ENCODE results near the gene MYO5C.

MYO5C gene

DNA sequence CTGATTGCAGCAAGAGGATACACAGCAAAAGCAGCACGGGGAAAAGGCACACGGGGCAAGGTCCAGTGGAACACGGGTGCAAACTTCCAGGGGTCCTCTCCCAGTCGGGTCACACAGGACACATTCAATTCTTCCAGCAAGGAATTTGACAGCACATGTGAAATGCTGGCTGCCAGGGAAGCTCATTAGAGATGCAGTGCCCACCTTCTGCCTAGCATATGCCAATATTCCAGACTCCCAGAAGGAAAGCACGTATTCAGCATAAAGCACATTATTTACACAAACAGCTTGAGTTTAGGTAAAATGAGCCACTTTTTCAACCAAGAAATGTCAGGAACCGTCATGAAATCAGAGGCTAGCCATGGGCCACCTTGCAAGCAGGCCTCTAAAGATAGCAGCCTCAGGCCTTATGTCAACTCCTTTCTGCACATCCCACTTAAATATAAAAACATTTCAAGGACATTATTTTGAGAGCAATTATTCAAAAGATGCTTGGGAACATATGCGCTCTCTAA lies 19.3 kb downstream of the MYO5C start:
- DNase-seq: no peak

DNA sequence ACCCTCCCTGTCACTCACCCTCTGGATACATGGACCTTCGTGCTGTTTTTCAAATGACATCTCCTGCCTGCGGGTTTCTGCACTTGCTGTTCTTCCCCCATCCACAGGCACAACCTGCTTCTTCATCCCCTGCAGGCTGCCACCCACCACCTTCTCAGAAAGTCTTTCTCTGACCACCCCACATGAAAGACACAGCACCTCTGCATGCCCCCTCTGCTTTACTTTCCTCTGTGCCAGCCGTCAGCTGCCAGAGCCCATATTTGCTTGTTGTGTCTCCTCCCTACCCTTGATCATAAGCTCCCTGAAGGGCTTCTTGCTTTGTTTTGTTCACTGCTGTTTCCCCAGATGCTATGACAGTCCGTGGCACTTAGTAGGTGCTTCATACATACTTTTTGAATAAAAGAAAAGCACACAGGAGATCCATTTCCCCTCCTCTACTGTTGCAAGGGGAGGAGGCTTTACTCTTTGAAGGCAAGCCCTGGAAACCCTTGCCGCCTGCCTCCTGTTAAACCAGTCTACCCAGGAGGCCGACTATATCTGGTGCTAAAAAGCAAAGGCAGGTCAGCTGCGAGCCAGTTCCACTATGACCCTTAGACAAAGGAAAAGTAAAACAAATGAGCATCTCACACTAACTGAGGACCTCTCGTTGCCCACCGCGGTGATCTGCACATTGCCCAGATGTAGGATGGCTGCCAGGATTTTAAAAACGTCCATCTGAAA lies 31.9 kb downstream of the MYO5C start:
- DNase-seq: no peak

DNA sequence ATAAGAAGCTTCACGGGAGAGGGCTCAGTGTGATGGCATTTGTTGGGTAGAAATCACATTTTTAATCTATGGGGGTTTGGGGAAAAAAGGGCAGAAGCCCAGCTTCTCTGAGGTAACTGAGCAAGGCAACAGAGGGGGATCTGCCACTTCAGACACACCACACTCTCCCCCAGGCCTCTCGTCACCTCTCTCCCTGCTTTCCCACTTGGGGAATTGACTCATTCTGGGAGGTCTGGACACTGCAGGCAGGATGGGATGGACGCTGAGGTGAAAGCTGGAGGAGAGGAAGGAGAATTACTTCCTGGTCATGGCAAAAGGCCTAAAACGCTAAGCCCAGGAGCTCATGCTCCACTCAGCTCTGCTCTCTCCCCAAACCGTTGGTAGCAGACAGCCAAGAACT lies 33.2 kb downstream of the MYO5C start:
- peak in 1 of 2 experiments; percentile 16 for DNase-seq

DNA sequence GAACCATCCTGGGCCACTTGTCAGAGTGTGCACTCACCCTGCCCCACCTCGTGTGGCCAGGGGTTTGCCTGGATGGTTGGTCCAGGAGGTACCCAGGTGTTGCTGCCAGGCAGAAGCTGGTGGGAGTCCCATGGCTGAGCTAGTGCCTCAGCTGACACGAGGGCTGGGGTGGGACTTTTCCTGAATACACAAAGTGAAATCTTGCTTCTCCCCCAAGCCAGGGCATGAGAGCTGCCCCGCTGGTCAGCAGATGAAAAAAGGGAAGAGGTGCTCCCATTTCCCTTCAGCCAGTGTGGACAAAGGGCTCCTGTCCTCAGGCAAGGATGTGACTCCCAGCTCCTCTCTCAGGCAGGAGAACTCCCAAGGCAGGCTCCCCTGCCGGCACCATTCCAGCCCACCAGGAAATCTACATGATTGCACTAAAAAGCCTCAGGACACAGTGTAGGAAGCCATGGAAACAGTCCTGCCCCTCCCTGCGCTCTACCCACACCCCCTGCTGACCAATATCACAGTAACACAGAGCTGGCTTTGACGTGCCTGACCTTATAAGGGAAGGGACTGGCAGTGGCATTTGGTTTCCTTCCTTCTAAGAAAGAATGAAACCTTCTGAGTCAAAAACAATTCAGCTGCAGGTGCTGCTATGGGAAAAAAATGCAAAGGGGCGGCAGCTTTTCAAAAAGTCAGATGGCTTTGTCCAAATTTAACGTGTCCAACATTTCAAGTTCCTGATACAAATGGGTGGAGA lies 33.9 kb downstream of the MYO5C start:
- DNase-seq: peak; percentile 70 to 78

DNA sequence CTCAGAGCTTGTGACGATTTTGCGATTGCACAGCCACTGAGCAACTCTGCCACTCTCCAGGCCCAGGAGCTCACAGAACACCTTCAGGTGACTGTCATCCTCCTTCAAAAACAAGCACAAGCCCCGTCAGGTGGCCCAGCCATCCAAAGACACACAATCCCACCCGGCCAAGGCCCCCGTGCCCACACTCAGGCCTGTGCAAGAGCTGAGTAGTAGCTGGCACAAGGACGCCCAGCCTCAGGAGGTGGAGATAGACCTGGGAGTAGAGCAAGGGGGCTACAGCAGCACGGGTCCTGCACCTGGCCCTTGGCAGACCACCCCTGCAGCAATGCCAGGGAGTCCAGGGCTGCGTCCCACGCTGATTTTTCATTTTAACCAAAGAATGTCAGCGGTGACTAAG lies 34.6 kb downstream of the MYO5C start:
- DNase-seq: no peak

DNA sequence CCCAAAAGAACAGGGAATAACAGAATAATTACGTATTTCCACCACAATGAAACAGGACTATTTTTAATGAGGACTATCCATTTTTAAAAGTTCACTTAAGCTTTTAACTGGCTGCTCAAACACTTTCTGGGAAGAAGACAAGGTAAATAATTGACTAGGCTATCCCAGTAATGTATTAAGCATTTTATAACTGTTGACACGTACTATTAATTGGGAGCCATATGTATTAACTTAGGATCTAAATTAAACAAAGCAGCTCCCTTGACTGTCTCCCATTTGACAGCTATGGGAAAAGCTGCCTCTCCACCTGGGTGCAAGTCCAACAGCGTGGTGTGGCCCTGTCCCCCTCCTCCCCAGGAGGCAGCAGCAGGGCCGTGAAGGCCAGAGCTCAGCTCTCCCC lies 36.1 kb downstream of the MYO5C start:
- no peak for DNase-seq

DNA sequence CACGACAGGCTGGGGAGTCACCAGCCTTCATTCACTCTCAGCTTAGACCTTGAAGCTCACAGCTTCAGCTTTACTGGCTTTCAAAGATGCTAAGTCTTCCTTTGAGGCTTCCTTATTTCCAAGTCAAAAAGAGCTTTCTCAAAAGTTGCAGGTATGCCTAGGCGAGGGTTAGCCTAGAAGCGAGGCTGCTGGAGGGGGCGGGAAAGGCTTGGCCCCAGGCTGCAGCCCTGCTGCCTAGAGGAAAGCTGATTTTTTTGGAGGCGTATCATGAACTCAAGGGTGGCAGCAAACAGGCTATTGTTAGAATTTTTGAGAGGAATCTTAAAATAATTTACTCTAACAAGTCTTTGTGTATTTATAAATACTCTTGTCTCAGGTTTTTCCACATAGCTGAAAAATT lies 37.1 kb downstream of the MYO5C start:
- no peak for DNase-seq

DNA sequence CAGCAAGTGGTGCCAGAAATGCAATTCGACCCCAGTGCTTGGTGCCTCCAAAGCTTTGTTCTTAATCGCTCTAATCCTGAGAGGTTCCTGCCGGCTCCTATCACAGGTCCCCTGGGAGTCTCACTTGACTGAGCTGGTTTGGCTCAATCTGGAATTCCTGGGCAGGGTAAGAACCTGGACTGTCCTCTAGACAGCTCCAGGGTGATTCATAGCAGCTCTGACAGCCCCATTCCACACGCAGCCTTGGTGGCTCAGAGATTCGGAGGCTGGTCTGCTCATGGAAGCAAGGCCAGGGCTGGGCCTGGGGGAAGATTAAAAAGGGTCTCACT lies 37.9 kb downstream of the MYO5C start:
- no peak for DNase-seq

DNA sequence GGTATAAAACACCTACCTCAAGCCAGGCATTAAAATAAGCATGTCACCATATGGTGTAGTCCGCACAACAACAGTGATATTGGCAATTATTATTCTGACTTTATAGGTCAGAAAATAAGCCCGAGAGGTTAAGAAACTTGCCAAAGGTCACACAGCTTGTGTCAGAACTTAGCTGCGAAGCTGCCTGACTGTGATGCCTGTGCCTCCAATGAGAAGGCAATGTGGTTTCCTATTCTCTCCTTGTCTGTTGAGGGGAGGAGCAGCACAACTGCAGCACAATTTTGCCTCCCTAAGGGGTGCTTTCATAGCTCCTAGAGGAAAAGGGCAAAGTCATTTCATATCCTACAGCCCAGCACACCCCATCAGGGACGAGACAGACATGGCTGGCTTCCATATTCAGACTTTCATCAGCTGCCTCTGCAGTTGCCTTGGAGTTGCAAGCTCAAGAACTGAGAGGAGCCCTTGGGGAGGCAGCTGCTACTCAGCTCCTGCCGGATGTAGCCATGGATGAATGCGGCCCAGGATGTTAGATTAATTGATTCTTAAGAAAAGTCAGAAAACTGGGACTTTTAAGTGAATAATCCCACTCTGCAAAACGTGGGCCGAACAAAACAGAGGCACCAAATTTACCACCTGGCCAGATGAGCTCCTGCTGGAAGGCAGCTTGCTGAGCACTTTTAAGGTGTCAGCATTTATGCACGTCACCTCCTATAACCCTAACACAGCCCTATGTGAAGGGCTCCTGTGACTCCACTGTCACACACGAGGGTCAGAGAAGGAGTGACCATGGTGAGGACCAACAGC lies 38.5 kb downstream of the MYO5C start:
- DNase-seq: no peak

DNA sequence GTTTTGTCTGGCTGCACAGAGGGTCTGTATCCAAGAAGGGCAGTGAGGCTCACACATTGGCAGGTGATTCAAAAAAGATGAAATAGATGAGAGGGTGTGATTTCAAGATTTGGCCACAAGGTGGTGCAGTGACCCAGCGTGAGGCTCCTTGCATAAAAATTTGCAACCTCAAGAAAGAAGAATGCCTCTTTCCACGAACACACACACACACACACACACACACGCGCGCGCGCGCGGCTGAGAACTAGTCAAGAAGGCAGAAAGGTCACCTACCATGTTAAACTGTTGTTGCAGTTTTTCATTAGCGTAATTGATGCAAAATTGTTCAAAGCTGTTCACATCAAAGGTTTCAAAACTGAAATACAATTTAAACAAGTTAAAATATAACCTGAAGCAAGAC lies 39.2 kb downstream of the MYO5C start:
- DNase-seq: peak; percentile 67 to 80

DNA sequence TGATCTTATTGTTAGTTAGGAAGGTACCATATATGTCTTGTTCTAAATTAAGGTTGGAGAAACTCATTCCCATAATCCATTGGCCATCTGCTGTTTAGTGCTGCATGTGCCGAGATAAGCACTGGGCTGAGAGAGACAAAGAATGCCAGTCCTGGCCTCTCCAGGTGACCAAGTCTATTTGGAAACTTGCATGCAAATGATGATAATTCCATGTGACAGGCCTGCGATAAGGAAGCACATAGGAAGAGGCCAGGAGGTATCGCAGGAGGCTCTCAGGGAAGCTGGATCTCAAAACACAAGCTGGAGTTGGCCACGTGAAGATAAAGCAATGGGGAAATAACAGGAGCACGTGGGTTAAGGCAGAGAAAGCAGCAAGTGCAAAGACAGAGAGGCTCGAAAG lies 39.7 kb downstream of the MYO5C start:
- DNase-seq: no peak

DNA sequence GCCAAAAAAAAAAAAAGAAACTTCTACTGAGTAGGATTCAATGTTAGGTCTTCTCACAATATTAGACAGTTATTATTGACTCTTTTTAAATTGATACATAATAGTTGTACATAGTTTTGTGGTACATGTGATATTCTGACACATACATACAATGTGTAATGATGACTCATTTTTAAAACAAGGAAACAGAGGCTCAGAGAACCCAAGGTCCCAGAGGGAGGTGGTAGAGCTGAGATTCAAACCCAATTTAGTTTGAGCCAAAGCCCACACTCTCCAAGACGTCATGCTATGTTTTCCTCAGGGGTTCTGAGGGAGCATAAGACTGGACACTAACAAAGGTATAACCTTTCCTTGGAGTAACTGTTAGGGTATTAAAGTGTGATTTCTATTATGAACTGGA lies 40.6 kb downstream of the MYO5C start:
- no peak for DNase-seq

DNA sequence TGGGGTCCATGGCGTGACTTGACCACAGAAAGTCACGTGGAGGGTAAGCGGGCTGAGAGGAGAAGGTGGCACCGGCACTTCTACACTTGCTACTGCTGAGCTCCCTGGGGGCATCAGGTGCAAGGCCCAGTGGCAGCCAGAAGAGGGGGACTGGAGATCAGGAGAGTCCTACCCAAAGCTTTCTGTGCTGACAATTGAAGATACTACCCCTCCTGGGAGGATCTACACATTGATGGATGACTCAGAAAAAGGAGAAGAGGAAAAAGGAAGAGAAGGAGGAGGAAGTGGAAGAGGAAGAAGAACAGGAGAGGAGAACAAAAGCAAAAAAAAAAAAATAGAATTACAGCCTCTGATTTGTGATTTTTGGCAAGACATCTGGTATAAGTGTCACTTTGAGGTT lies 41.2 kb downstream of the MYO5C start:
- no peak for DNase-seq

DNA sequence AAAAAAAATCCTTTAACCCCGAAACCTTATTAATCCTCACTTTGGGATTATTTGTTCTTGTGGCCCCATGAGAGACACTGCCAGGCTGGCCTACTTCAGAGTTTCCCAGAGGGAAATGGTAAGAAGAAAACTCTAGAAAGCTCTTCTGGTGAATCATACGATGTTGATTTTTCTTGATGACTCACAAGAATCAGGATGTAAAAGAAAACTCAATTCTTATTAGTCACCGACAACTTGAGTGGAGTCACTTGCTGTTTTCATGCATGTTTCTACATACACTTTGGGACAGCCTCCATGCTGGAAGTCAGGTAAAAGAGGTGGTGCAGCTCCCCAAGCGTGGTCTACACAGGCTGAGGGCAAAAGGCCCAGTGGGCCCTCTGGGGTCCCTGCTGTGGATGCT lies 42.8 kb downstream of the MYO5C start:
- DNase-seq: no peak

DNA sequence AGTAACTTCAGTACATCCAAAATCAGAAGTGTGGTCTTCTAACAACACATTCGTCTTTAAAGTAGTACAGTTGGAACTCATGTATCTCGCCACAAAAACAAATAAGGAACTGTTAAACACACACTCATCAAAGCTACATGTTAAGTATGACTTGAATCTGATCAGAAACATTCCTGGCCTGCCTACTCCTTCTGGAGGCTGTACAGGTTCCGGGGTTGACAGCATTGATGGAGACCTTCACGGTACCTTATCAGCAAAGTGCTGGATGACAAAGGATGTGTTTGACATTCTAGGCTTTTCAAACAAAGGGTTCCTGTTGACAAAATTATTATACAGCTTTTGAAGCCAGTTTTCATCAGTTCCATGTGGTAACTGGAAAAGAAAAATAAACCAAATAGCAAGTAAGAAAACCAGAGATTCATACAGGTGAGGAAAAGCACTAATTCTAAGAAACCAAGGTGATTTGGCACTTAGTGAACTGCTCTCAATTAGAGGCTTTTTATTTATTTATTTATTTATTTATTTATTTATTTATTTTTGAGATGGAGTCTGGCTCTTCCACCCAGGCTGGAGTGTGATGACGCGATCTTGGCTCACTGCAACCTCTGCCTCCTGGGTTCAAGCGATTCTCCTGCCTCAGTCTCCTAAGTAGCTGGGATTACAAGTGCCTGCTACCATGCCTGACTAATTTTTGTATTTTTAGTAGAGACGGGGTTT lies 44.3 kb downstream of the MYO5C start:
- no peak for DNase-seq

DNA sequence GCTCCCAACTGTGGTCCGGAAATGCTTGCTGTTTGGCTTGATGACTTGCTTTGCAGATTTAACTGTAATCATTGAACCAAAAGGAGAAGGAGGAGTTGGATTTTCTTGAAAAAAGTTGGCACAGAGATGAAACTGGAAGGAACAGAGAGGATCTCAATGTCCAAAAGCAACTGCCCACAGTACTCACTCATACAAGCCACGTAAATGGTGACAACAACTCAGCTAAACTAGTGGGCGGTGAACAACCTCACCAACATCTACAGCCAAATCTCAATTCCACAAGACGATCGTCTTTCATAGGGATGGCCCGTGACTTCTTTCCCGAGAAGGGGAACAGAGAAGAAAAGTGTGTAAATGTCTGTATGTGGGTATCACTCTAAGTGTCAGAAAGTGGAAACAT lies 48.1 kb downstream of the MYO5C start:
- DNase-seq: no peak

DNA sequence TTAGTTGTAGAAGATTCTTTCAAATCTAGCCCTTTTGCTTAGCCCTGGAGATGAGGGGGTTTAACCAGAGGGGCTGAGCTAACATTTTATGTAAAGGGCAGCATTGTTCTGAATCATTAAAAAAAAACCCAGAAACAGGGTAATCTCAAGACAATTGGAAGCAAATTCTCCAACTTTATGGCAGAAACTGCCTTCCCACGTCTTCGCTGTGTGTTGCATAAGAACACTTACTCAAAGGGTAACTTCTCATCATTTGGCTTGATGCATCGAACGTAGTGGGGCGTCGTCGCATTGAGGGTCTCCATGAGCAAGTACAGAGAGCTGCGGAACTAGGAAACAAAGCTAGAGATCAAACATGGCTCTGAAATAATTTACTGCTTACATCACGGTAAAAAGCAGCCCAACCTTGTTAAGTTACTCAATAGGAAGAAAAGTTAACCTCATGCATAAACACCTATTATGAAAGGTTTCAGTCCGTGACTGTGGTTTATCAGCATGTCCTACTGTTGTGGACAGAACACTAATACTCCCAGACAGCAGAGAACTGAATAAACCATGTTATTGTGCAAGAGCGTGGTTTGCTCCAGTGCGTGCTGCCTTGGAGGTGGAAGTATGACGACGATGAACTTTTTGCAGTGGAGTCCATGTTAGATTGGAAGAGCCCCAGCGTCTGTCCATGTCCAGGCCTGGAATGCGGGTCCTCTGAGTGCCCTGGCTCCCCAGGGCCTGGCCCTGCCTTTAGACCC lies 48.7 kb downstream of the MYO5C start:
- DNase-seq: no peak

DNA sequence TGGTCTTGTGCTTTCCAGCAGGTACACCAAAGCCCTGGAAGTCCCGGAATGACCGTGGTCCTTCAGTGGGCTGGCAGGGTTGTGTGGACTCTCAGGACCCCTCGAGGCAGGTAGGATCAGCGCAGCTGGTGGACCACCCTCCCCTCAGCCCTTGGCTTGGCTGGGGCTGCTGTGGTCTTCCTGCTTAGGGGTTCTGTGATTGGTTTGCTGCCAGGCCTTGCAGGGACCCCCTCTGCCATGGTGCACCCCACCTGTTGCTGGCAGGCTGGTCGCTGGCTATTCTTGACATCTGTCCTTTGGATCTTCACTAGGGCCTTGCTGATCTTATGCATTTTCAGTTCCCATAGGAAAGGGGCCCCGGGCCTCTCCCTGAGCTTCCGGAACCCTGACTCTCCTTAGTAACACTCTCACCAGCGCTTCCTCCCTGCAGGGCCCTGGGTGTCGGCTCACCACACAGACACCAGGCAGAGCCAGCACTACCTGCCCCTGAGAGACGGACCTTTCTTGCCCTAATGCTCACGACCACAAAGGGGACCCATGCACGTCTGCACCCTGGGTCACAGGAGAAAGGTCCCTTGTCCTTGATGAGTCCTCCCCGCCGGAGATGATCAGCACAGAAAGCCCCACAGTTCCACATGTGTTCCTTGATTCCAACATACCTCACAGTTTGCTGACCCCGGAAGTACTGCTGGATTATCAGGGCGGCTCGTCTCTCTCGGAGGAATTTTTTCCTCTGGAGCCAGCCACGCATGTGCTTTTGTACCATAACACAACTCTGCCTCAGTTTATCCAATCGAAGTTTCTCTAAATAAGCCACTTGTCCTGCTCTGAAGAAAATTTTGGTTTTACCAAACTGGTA lies 51.7 kb downstream of the MYO5C start:
- no peak for DNase-seq

DNA sequence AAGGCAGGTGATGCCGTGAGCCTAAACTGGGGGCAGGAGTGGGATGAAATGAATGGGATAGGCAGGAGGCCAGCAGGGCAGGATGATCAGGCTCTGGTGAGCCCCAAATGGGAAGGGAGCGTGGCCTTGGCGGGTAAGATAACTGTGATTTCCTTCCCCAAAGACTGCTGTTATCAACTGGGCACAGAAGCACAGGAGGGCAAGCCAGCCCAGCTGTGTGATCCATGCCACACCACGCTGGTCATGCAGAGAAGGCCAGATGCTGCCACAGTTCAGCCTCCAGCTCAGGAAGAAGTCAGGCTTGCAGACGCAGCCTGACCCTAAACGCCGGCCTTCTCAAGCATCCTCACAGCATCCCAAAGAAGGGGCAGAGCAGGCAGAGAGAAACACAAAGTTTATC lies 52.3 kb downstream of the MYO5C start:
- DNase-seq: no peak

DNA sequence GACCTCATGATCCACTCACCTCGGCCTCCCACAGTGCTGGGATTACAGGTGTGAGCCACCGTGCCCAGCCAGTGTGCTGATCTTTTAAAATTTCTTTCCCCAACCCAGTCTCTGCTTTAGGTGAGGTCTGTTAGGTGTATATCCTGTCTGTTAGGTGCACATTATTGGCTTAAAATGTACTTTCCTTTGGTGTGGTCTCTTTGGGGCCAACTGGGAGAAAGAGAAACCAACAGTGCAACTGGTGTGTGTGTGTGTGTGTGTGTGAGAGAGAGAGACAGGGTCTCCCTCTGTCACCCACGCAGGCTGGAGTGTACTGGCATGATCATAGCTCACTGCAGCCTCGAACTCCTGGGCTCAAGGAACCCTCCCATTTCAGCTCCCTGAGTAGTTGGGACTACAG lies 54.1 kb downstream of the MYO5C start:
- no peak for DNase-seq

DNA sequence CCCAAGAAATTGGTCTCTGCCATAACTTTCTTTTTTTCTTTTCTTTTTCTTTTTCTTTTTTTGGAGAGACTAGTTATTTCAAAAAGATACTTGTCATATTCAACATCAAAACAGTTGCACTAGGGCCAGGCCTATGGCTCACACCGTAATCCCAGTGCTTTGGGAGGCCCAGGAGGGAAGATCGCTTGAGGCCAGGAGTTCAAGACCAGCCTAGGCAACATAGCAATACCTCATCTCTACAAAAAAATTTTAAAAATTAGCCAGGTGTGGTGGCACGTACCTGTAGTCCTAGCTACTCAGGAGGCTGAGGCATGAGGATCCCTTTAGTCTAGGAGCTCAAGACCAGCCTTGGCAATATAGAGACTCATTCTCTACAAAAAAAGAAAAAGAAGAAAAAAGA lies 55.4 kb downstream of the MYO5C start:
- no peak for DNase-seq

All from activated CD4-positive, alpha-beta T cell treated with anti-CD3 and anti-CD28 coated beads, Interleukin-2, amount 50 U/mL, for 48 hours (primary cell).